ENCODE results near the gene LHFPL2.

DNA sequence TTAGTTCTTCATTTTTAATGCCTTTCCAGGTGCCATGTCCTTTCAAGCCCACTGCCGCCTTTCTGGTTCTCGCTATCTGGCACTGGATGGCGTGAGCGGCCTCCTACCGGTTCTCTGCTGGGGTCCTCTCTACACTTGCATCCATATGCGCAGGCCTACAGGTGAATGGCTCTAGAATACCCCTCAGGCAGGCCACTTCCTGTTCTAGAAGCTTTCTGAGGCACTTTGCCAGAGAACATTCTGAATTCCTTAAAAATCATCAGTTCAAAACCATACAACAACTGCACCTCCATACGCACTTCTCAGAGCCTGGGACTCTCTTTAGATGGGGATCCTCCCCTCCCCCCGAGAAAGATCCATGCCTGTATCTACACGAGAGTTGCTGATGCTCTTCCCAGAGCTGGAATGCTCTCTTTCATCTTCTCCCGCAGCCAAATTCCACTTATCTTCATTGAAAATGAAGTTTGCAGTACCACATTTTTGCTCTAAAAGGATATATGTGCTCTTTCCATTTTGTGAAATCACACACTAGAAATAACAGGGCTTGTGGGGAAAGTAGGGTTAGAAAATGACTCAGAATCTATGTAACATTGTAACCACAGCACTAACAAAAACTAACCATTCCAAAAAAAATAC, 1.4 kb upstream of the LHFPL2 start:
- TF ChIP-seq POLR2AphosphoS5 (IDR thresholded peaks at IDR 0.05; ENCODE audit: low read depth, low read length) (no peak), TCF12 (IDR thresholded peaks at IDR 0.05) (no peak), FOXJ3 (CRISPR knock-in tag; IDR thresholded peaks at IDR 0.05) (no peak), EP300 (IDR thresholded peaks at IDR 0.05; ENCODE audit: borderline replicate concordance in 1 of 2, low read depth in 1 of 2, low read length in 1 of 2) (no peak), RAD21 (IDR thresholded peaks at IDR 0.05; ENCODE audit: low read length) (no peak), EZH2phosphoT487 (IDR thresholded peaks at IDR 0.05; ENCODE audit: borderline replicate concordance, low read depth) (no peak), TAF1 (IDR thresholded peaks at IDR 0.05; ENCODE audit: borderline replicate concordance, low read depth, low read length) (no peak), GABPA (IDR thresholded peaks at IDR 0.05; ENCODE audit: low read depth) (no peak), SMC3 (IDR thresholded peaks at IDR 0.05; ENCODE audit: low read depth, low read length) (no peak)
- TF ChIP-seq, protein P1, sequence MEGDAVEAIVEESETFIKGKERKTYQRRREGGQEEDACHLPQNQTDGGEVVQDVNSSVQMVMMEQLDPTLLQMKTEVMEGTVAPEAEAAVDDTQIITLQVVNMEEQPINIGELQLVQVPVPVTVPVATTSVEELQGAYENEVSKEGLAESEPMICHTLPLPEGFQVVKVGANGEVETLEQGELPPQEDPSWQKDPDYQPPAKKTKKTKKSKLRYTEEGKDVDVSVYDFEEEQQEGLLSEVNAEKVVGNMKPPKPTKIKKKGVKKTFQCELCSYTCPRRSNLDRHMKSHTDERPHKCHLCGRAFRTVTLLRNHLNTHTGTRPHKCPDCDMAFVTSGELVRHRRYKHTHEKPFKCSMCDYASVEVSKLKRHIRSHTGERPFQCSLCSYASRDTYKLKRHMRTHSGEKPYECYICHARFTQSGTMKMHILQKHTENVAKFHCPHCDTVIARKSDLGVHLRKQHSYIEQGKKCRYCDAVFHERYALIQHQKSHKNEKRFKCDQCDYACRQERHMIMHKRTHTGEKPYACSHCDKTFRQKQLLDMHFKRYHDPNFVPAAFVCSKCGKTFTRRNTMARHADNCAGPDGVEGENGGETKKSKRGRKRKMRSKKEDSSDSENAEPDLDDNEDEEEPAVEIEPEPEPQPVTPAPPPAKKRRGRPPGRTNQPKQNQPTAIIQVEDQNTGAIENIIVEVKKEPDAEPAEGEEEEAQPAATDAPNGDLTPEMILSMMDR (IDR thresholded peaks at IDR 0.05) = no peak
- TF ChIP-seq, protein P2, sequence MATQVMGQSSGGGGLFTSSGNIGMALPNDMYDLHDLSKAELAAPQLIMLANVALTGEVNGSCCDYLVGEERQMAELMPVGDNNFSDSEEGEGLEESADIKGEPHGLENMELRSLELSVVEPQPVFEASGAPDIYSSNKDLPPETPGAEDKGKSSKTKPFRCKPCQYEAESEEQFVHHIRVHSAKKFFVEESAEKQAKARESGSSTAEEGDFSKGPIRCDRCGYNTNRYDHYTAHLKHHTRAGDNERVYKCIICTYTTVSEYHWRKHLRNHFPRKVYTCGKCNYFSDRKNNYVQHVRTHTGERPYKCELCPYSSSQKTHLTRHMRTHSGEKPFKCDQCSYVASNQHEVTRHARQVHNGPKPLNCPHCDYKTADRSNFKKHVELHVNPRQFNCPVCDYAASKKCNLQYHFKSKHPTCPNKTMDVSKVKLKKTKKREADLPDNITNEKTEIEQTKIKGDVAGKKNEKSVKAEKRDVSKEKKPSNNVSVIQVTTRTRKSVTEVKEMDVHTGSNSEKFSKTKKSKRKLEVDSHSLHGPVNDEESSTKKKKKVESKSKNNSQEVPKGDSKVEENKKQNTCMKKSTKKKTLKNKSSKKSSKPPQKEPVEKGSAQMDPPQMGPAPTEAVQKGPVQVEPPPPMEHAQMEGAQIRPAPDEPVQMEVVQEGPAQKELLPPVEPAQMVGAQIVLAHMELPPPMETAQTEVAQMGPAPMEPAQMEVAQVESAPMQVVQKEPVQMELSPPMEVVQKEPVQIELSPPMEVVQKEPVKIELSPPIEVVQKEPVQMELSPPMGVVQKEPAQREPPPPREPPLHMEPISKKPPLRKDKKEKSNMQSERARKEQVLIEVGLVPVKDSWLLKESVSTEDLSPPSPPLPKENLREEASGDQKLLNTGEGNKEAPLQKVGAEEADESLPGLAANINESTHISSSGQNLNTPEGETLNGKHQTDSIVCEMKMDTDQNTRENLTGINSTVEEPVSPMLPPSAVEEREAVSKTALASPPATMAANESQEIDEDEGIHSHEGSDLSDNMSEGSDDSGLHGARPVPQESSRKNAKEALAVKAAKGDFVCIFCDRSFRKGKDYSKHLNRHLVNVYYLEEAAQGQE (IDR thresholded peaks at IDR 0.05; ENCODE audit: low read depth, low read length) = no peak
- TF ChIP-seq, protein P3, sequence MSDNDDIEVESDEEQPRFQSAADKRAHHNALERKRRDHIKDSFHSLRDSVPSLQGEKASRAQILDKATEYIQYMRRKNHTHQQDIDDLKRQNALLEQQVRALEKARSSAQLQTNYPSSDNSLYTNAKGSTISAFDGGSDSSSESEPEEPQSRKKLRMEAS (IDR thresholded peaks at IDR 0.05; ENCODE audit: low read depth) = no peak
- TF ChIP-seq, protein P4, sequence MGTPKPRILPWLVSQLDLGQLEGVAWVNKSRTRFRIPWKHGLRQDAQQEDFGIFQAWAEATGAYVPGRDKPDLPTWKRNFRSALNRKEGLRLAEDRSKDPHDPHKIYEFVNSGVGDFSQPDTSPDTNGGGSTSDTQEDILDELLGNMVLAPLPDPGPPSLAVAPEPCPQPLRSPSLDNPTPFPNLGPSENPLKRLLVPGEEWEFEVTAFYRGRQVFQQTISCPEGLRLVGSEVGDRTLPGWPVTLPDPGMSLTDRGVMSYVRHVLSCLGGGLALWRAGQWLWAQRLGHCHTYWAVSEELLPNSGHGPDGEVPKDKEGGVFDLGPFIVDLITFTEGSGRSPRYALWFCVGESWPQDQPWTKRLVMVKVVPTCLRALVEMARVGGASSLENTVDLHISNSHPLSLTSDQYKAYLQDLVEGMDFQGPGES (IDR thresholded peaks at IDR 0.05; ENCODE audit: low read depth, low read length) = no peak
